ENCODE results near the gene WDR44.

Gene WDR44

GRCh38 chrX:118498351-118498750 is 152.4 kb downstream of the WDR44 start:
- TF ChIP-seq, protein P1, sequence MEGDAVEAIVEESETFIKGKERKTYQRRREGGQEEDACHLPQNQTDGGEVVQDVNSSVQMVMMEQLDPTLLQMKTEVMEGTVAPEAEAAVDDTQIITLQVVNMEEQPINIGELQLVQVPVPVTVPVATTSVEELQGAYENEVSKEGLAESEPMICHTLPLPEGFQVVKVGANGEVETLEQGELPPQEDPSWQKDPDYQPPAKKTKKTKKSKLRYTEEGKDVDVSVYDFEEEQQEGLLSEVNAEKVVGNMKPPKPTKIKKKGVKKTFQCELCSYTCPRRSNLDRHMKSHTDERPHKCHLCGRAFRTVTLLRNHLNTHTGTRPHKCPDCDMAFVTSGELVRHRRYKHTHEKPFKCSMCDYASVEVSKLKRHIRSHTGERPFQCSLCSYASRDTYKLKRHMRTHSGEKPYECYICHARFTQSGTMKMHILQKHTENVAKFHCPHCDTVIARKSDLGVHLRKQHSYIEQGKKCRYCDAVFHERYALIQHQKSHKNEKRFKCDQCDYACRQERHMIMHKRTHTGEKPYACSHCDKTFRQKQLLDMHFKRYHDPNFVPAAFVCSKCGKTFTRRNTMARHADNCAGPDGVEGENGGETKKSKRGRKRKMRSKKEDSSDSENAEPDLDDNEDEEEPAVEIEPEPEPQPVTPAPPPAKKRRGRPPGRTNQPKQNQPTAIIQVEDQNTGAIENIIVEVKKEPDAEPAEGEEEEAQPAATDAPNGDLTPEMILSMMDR (IDR thresholded peaks at IDR 0.05; ENCODE audit: low read length, missing control alignments) = no peak
- H3K4me3 ChIP-seq (replicated peaks; ENCODE audit: low read depth, low read length) = no peak overlapping the region
- no peak for DNase-seq (ENCODE audit: low read depth)

DNA sequence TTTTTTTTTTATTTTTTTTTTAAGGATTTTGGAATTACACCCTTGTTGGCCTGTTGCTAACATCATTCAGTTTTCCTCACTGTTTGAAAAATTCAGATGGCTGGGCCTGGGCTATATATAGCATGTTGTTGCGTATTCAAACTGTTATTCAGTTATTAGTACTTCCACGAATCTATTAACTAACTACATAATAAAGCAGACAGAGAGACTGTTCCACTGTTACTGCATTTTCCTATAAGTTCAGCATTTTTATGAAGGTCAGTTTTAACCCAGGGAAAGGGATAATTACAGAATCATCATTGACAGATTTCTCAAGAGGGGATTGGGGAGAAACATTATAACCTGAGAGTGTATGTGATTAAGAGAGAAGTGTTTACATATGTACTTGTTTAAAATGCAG is 152.8 kb downstream of the WDR44 start:
- no peak for DNase-seq (ENCODE audit: low read depth)
- no peak overlapping the region for H3K4me3 ChIP-seq (replicated peaks; ENCODE audit: low read depth, low read length)
- TF ChIP-seq, protein P1 (IDR thresholded peaks at IDR 0.05; ENCODE audit: low read length, missing control alignments) = no peak

GRCh38 chrX:118499295-118499694 is 153.4 kb downstream of the WDR44 start:
- no peak overlapping the region for H3K4me3 ChIP-seq (replicated peaks; ENCODE audit: low read depth, low read length)
- DNase-seq (ENCODE audit: low read depth) = no peak
- TF ChIP-seq, protein P1 (IDR thresholded peaks at IDR 0.05; ENCODE audit: low read length, missing control alignments) = no peak
